ENCODE measurements around the gene ADRB2. TPM values are rescaled to one million over a fixed set of nuclear protein-coding genes. Genes with fewer than 3 reads are reported as not detected.

The ADRB2 gene
- total RNA-seq, 1 experiment from 2014 or later = 0.26 TPM

- H2BK20ac ChIP-seq (ENCODE audit: low read depth, low read length, poor library complexity, severe bottlenecking) = no peak overlapping the region
- no peak overlapping the region; a peak in 1 of 7 replicates for H3K27ac Mint-ChIP-seq
- no peak overlapping the region for H3K18ac ChIP-seq (ENCODE audit: insufficient read length, low read depth, low read length)
- no peak overlapping the region for H3K14ac ChIP-seq (ENCODE audit: insufficient read depth, low read length)
- no peak for DNase-seq
- H4K20me1 ChIP-seq (ENCODE audit: control insufficient read depth, insufficient read depth, insufficient read length) = no peaks in the 10 kb centered on the region
- no peak overlapping the region for H2BK15ac ChIP-seq (ENCODE audit: low read depth, low read length)
- H3K4me2 ChIP-seq (ENCODE audit: insufficient read depth, insufficient read length, low read length) = no peak overlapping the region
- no peaks in the 10 kb centered on the region for H3K9me3 Mint-ChIP-seq
- no peak overlapping the region for H3K56ac ChIP-seq (ENCODE audit: insufficient read length, low read depth, low read length)
- H3K36me3 Mint-ChIP-seq (ENCODE audit: insufficient read depth in 1 of 3, low read depth in 3 of 3) = no peaks in the 10 kb centered on the region
- H3K27me3 ChIP-seq (ENCODE audit: insufficient read depth, low read length) = no peaks in the 10 kb centered on the region
- no peak overlapping the region for H4K5ac ChIP-seq (ENCODE audit: insufficient read length, low read depth, low read length)
- no peaks in the 10 kb centered on the region for H3K27me3 Mint-ChIP-seq (ENCODE audit: low read depth)
- H2BK5ac ChIP-seq (ENCODE audit: insufficient read length, low read length) = no peak overlapping the region
- no peak overlapping the region for H2AK5ac ChIP-seq (ENCODE audit: insufficient read length, low read length)
- H3T11ph ChIP-seq (ENCODE audit: low read length) = no peak overlapping the region
- H3K79me1 ChIP-seq (ENCODE audit: insufficient read depth, low read depth, low read length, poor library complexity, severe bottlenecking) = no peaks in the 10 kb centered on the region
- H2AFZ ChIP-seq (ENCODE audit: low read length) = no peak overlapping the region
- H2BK120ac ChIP-seq (ENCODE audit: low read depth, low read length, poor library complexity, severe bottlenecking) = no peak overlapping the region
- no peaks in the 10 kb centered on the region for H3K79me2 ChIP-seq (ENCODE audit: insufficient read depth, low read length)
- H3K4me3 Mint-ChIP-seq = no peak overlapping the region
- H4K91ac ChIP-seq (ENCODE audit: insufficient read length, low read depth, low read length) = no peak overlapping the region
- no peak overlapping the region for H4K8ac ChIP-seq (replicated peaks; ENCODE audit: insufficient read length, low read depth, low read length)
- no peak overlapping the region for H2BK12ac ChIP-seq (ENCODE audit: insufficient read length, low read depth, low read length)
- H3K9me3 ChIP-seq (ENCODE audit: control insufficient read depth, low read depth, low read length) = no peaks in the 10 kb centered on the region
- H3K4ac ChIP-seq (ENCODE audit: low read depth, low read length) = no peak overlapping the region
- TF ChIP-seq CTCF (conservative IDR thresholded peaks at IDR 0.05) = no peak
- no CpG with 5 or more reads among the region's 3 CpGs for WGBS (ENCODE audit: extremely low coverage, insufficient read length, low lambda C conversion rate)
- peaks cover 5 to 10% of the 10 kb centered on the region in 2 experiments; a peak in 3 of 4 replicates for H3K4me1 Mint-ChIP-seq
- H3K4me1 ChIP-seq (ENCODE audit: insufficient read depth, low read length) = no peaks in the 10 kb centered on the region
- no peak overlapping the region for H3K23ac ChIP-seq (ENCODE audit: insufficient read length, low read depth, low read length)
- H3K23me2 ChIP-seq (ENCODE audit: insufficient read length, low read depth, low read length, poor library complexity, severe bottlenecking) = no peaks in the 10 kb centered on the region
- H3K9ac ChIP-seq (ENCODE audit: extremely low read depth, insufficient read length, low read length) = no peak overlapping the region
- no peak overlapping the region for H3K27ac ChIP-seq (ENCODE audit: insufficient read length, low read depth, low read length)
Observed at GRCh38 chr5:148848393-148849031, 22.1 kb downstream of the ADRB2 start.

Measured in H9 (cell line).